ENCODE results near the gene CELF5. TPM values are rescaled to one million over a fixed set of nuclear protein-coding genes. Genes with fewer than 3 reads are reported as not detected.

Gene CELF5
- total and polyA plus RNA-seq, 9 donors: 1.3 to 6.4 (median 2.8) TPM

DNA sequence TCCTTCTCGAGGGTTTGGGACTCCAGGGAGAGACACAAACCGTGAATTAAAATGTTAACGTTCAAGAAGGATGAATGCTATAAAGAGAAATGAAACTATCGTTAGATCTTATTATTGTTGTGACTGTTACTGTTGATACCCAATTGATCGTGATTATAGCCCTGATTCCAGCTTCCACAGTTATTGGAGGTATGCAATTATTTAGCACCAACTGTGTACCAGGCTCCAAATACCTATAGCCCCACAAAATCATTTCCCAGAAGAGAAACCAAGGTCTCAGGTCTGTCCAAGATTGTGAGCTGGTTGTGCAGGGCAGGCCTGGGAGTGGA, 111.9 kb downstream of the CELF5 start:
- Histone ChIP-seq H3K4me1 (ENCODE audit: insufficient read depth) (peaks cover 18% of the 10 kb centered on the region), H3K27me3 (no peaks in the 10 kb centered on the region), H3K27ac (peak overlapping the region; percentile 18 to 90), H3K9me3 (no peaks in the 10 kb centered on the region), H3K36me3 (no peaks in the 10 kb centered on the region), H3K4me3 (no peak overlapping the region)
- intact Hi-C loops (cut with DNase I): loop anchor here in 3 of 4 donors (5.0 to 10.0 kb wide), 3 partner anchors 91 to 98 kb away; no protein-coding TSS in a partner anchor
- 32 to 47% (median 37%) methylated on average over 5 of the region's 5 CpGs for WGBS, 3 donors
- no peak for TF ChIP-seq EP300 (IDR thresholded peaks at IDR 0.05)
- no peak for DNase-seq

DNA sequence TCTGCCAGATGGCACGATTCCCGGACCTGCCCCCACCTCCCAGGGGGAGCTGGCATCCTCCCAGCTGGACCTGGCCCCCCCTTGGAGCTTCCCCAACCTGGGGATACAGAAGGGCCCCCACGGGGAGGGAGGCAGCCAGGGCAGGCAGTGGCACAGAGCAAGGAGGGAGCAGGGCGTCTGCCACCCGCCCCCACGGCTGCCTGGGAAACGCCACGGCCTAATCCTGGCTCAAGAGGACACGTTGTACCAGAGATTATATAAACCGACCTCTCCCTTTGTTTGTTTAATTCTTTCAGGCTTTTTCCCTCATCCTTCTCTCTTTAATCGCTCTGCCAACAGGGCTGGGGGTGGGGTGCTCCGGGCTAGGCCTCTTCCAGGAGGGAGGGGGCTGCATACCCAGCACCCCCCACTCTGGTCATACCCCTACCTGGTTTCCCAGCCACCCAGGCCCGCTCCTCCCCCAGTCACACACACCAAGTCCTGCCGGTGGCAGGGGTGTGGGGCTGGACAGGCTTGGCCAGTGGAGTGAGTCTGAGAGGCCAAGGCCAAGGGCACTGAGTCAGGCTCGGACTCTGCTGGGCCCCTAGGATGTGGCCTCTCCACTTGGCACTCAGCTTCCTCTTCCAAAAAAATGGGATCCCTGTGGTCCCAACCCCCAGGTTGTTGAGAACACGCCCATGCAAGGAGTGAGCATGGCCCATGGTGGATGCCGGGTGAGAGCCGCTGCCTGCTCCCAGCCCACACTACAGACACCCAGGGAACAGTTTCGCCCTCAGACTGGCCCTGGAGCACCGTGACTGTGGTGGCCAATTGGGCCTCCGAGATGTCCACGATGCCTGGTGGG, 112.4 kb downstream of the CELF5 start:
- WGBS, 3 donors: 11 to 17% (median 12%) methylated on average over 18 to 22 of the region's 22 CpGs
- H3K36me3 ChIP-seq: no peaks in the 10 kb centered on the region
- no peaks in the 10 kb centered on the region for H3K27me3 ChIP-seq
- peak; percentile 93 to 97 (median 95) for DNase-seq
- intact Hi-C loops (cut with DNase I): loop anchor here in 3 of 4 donors (5.0 to 10.0 kb wide), 3 partner anchors 90 to 98 kb away; no protein-coding TSS in a partner anchor
- H3K9me3 ChIP-seq: no peaks in the 10 kb centered on the region
- H3K4me3 ChIP-seq: no peak overlapping the region
- TF ChIP-seq, protein P1, sequence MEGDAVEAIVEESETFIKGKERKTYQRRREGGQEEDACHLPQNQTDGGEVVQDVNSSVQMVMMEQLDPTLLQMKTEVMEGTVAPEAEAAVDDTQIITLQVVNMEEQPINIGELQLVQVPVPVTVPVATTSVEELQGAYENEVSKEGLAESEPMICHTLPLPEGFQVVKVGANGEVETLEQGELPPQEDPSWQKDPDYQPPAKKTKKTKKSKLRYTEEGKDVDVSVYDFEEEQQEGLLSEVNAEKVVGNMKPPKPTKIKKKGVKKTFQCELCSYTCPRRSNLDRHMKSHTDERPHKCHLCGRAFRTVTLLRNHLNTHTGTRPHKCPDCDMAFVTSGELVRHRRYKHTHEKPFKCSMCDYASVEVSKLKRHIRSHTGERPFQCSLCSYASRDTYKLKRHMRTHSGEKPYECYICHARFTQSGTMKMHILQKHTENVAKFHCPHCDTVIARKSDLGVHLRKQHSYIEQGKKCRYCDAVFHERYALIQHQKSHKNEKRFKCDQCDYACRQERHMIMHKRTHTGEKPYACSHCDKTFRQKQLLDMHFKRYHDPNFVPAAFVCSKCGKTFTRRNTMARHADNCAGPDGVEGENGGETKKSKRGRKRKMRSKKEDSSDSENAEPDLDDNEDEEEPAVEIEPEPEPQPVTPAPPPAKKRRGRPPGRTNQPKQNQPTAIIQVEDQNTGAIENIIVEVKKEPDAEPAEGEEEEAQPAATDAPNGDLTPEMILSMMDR (IDR thresholded peaks at IDR 0.05): peak in 1 of 3 donors; percentile 32
- TF ChIP-seq EP300 (IDR thresholded peaks at IDR 0.05) (peak; percentile 76), POLR2A (IDR thresholded peaks at IDR 0.05) (peak; percentile 41)
- H3K4me1 ChIP-seq (ENCODE audit: insufficient read depth): peaks cover 18% of the 10 kb centered on the region
- H3K27ac ChIP-seq: peak overlapping the region; percentile 18 to 90

DNA sequence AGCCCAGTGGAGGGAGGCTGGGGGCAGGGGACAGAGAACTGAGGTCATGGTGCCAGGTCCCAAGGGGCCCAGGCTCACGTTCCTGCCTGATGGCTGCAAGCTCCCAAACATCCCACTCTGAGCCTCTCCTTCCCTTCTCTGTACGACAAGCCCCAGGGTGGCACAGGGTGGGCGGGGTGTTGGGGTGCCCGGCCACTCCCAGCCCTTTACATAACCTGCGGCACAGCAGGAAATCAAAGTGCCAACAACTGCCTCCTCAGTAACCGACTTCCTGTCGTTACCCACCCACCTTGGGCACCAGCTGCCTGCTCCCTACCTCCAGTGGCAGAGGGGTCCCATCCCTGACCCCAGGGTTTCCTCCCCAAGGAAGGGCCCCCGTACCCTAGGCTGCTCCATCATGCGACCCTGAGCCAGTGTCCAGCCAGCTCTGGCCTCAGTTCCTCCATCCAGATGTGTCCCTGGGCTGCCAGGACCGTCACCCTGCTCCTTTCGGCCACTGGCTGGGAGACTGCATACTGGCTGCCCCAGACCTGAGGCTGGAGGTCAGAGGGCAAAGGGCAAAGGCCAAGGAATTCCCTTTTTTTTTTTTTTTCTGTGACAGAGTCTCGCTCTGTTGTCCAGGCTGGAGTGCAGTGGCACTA, 114.2 kb downstream of the CELF5 start:
- Histone ChIP-seq H3K4me1 (ENCODE audit: insufficient read depth) (peaks cover 22% of the 10 kb centered on the region), H3K36me3 (no peaks in the 10 kb centered on the region), H3K9me3 (no peaks in the 10 kb centered on the region), H3K27ac (peak overlapping the region; percentile 30 to 71), H3K4me3 (no peak overlapping the region), H3K27me3 (no peaks in the 10 kb centered on the region)
- TF ChIP-seq, protein P1 (IDR thresholded peaks at IDR 0.05): no peak
- TF ChIP-seq EP300 (IDR thresholded peaks at IDR 0.05): no peak
- TF ChIP-seq POLR2A (IDR thresholded peaks at IDR 0.05): no peak
- 74 to 84% (median 81%) methylated on average over 12 of the region's 12 CpGs for WGBS, 3 donors
- DNase-seq: peak in 4 of 5 donors; percentile 33 to 59 (median 54)
- intact Hi-C loops (cut with DNase I): loop anchor here in 3 of 4 donors (5.0 to 10.0 kb wide), 3 partner anchors 89 to 96 kb away; no protein-coding TSS in a partner anchor

DNA sequence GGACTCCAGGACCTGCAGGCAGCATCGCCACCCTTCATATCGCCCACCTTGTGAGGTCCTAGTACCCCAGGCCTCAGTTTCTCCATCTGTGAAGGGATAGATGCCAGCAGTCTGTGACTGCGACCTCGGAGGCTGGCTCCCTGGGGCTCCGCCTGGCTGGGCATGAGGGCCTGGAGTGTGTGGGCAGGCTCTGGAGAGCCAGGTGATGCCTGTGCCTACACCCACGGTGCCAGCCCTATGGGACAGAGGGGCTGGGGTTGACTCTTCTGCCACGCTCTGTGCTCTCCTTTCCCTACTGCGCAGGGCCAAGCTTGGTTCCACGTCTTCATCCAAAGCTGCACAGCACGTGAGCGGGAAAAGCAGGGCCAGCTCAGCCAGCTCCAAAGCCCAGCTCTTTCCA, 115.9 kb downstream of the CELF5 start:
- intact Hi-C loops (cut with DNase I): loop anchor here in 1 of 4 donors (10.0 kb wide), 1 partner anchor 64 kb away; no protein-coding TSS in a partner anchor
- no peaks in the 10 kb centered on the region for H3K36me3 ChIP-seq
- no peaks in the 10 kb centered on the region for H3K27me3 ChIP-seq
- WGBS, 3 donors: 84 to 86% (median 85%) methylated on average over 11 of the region's 11 CpGs
- H3K9me3 ChIP-seq: no peaks in the 10 kb centered on the region
- DNase-seq: no peak
- H3K4me1 ChIP-seq (ENCODE audit: insufficient read depth): peaks cover 23% of the 10 kb centered on the region
- TF ChIP-seq, protein P1 (IDR thresholded peaks at IDR 0.05): no peak
- TF ChIP-seq POLR2A (IDR thresholded peaks at IDR 0.05) (no peak), EP300 (IDR thresholded peaks at IDR 0.05) (no peak)
- H3K4me3 ChIP-seq: no peak overlapping the region
- H3K27ac ChIP-seq: no peak overlapping the region

All from ovary (tissue), 9 donors.